DOHH2 (cell line): ENCODE measurements around the gene NXT1.

ENCODE experiments used
- CTCF ChIP-seq: fragments of 200-600 bp; sonication (generic); IDR thresholded peaks from one replicate; pipeline ENCODE4 v1.5.1; 2014; ENCODE audit warnings: antibody characterized with exemption, mild to moderate bottlenecking, low read depth, low read length; ENCODE audit not compliant: poor library complexity, severe bottlenecking
- EZH2phosphoT487 ChIP-seq: fragments of 200-600 bp; sonication (generic); IDR thresholded peaks from 2 replicates; pipeline ENCODE4 v1.6.1; 2017; ENCODE audit warnings: borderline replicate concordance, mild to moderate bottlenecking, antibody characterized with exemption, low read length, moderate library complexity, mixed read lengths

GRCh38 chr20:23315099-23315498 is 35.5 kb upstream of the NXT1 start:
- no peak for TF ChIP-seq CTCF
- no peak for TF ChIP-seq EZH2phosphoT487
